DND-41 (cell line): ENCODE data around the gene RPS28.

ENCODE experiments used
- EZH2 ChIP-seq: IDR thresholded peaks from 3 replicates; pipeline ENCODE4 v1.6.1; 2012; ENCODE audit warnings: borderline replicate concordance, low read depth, mild to moderate bottlenecking, moderate library complexity, low read length, inconsistent platforms; ENCODE audit not compliant: severe bottlenecking
- TF ChIP-seq, protein P1 (sequence below): IDR thresholded peaks from 2 replicates; pipeline ENCODE4 v1.5.1; 2012; ENCODE audit warnings: borderline replicate concordance, low read length, moderate library complexity, mild to moderate bottlenecking; ENCODE audit not compliant: poor library complexity, severe bottlenecking; ENCODE audit errors: extremely low read depth

DNA sequence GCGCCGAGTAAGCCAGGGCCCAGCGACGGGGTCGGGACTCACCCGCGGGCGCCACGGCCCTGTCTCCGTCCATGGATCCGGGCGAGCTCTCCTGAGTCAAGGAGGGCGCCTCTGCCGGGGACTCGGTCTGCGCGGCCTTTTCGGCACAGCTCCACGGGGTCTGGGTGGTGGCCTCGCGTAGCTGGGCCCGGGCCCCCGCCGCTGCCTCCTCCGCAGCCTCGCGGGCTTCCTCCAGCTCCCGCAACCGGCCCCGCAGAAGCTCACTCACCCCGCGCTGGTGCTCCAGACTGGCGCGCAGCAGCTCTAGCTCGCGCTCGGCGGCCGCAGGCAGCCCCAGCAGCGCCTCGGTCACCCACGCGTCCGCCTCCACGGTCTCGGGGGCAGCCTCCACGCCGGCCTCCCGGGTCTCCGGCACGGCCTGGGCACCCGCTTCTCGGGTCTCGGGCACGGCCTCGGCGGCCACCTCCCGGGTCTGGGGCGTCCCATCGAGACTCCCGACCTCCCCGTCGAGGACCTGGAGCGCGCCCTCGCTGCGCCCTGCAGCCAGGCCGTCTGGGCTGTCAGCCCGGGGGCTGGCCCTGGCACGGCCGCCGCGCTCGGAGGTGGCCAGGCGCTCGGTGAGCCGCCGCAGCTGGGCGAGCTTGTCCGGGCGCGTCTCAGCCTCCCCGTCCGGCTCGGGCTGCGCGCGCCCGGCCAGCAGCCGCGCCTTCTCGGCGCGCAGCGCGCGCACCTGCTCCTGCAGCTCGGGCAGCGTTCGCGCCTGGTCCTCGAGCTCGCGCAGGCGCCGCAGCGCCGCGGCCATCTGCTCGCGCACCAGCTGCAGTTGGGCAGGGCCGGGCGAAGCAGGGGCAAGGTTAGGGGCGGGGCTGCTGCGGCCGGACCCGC, 13.4 kb downstream of the RPS28 start:
- TF ChIP-seq, protein P1, sequence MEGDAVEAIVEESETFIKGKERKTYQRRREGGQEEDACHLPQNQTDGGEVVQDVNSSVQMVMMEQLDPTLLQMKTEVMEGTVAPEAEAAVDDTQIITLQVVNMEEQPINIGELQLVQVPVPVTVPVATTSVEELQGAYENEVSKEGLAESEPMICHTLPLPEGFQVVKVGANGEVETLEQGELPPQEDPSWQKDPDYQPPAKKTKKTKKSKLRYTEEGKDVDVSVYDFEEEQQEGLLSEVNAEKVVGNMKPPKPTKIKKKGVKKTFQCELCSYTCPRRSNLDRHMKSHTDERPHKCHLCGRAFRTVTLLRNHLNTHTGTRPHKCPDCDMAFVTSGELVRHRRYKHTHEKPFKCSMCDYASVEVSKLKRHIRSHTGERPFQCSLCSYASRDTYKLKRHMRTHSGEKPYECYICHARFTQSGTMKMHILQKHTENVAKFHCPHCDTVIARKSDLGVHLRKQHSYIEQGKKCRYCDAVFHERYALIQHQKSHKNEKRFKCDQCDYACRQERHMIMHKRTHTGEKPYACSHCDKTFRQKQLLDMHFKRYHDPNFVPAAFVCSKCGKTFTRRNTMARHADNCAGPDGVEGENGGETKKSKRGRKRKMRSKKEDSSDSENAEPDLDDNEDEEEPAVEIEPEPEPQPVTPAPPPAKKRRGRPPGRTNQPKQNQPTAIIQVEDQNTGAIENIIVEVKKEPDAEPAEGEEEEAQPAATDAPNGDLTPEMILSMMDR, result no peak
- no peak for TF ChIP-seq EZH2
